ENCODE data around the gene GAS2L3.
"Not testable (repeated sequence)": the region's sequence is repeated elsewhere in the genome, so short reads cannot be mapped to it uniquely, and the experiment has no call there.

Gene GAS2L3

DNA sequence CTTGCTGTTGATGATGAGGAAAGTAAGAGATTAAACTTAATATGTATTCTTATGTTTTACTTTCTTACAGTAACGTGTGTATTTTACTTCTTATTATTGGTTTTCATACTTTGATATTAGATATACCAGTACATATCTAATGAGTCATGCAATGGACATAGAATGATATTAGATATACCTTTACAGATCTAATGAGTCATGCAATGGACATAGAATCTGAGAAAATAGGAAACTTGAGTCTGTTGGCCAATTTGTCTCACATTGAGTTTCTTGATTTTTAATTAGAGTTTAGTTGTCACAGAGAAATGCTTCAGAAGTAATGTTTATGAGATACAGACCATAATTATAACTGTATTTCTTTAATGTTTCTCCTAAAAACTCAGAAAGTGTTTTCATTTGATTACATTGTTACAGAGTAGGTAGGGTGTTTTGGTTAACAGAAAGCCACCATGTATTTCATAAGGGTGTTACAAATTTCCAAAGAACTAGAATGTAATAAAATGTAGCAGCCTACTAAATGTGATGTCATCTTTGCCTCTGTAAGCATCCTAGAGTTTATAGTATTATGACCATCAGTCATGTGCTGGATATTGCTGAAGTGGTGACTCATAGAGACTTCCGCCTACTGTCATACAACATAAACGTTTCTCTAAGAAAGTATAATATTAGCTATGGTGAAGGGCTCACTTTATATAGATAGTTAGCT is 3.0 kb downstream of the GAS2L3 start:
- no peak for FAIRE-seq

DNA sequence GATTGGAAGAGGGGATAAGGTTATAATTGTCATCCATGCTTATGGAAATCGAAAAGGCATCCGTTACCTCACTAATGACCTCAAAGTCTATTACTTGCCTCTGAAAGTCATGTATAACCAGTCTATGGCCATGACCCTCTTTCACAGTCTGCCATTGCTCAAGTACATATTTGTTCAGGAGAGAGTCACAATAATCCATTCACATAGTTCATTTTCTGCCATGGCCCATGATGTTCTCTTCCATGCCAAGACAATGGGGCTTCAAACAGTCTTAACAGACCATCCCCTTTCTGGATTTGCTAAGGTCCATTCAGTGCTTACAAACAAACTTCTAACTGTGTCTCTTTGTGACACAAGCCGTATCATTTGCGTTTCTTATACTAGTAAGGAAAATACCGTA is 5.4 kb downstream of the GAS2L3 start:
- FAIRE-seq = no peak

DNA sequence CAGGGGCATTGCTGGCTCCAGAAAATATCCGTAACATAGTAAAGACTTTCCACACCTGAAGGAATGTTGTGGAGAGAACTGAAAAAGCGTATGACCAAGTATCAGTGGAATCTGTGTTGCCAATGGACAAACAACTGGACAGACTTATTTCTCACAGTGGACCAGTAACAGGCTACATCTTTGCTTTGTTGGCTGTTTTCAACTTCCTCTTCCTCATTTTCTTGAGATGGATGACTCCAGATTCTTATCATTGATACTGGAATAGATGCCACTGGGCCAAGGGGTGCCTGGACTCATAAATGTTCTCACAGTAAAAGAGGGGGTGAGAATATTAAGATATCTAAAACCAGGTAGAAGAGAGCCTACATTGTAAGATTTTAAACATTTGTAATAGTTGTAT is 6.4 kb downstream of the GAS2L3 start:
- no peak for FAIRE-seq

DNA sequence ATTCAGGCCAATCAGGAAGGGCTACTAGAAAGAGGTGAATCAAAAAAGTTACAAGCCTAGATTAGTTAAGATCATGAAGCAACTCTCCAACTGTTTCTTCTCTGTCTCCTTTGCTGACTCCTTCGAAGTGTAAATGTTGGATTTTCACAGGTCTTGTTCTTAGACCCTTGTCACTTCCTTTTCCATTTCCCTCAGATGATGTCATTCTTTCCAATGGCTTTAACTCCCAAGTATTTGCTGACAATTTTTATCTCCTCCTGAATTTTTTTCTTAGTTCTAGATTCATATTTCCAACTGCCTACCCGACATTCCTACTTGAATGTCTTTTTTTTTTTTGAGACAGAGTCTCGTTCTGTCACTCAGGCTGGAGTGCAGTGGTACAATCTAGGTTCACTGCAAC is 10.8 kb downstream of the GAS2L3 start:
- FAIRE-seq = no peak

DNA sequence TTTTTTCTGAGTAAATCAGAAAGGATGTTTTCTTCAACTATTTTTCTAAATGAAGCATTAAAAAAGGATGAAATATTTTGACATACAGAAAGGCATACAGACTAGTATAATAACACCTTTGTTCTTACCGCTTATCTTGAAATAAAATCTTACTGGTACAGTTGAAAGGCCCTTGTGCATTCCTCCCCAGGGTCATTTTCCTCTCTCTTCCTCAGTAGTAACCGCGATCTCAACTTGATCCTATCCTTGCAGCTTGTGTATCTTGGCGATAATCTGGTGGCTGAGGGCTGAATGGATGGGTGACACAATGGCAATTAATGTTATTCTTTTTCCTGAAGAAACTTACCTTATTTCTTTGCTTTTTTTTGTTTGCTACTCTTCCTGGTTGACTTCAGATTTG is 18.5 kb downstream of the GAS2L3 start:
- FAIRE-seq = no peak

DNA sequence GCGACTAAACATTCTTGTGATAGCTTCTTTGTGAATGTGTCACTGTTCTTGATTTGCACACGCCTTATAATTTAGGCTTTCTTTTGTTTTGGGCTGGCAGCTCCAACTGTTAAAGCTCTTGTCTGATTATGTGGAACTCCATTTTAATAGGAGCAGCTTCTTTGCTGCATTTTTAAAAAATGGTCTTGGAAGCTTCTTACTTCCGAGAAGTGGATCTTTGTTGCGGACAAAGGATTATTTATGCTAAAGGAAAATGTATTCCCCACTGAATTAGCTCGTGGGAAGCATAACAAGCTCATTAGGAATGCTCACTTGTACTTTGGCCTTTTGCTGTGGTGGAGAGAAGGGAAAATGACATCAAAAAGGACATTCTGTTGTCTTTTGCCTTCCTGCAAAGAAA is 20.0 kb downstream of the GAS2L3 start:
- FAIRE-seq = no peak

DNA sequence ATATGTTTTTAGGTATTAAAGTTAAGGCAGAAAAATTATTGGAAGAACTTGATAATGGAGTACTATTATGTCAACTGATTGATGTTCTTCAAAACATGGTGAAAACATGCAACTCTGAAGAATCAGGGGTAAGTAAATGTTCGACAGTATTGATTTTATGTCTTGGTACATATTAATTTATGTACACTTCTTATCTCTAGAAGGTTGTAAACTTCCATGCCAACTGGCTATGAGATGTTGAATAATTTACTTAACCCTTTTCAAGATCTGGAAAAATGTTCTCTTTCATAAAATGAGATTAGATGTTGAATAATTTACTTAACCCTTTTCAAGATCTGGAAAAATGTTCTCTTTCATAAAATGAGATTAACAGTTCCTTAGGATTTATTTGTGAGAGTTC is 28.1 kb downstream of the GAS2L3 start:
- no peak for FAIRE-seq

DNA sequence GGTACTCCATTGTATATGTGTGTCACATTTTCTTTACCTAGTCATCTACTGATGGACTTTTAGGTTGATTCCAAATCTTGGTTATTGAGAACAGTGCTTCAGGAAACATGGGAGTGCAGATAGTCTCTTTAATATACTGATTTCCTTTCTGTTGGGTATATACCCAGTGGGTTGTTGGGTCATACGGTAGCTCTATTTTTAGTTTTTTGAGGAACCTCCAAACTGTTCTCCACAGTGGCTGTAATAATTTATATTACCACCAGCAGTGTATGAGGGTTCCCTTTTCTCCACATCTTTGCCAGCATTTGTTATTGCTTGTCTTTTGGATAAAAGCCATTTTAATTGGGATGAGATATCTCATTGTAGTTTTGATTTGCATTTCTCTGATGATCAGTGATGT is 29.5 kb downstream of the GAS2L3 start:
- not testable (repeated sequence) for FAIRE-seq

DNA sequence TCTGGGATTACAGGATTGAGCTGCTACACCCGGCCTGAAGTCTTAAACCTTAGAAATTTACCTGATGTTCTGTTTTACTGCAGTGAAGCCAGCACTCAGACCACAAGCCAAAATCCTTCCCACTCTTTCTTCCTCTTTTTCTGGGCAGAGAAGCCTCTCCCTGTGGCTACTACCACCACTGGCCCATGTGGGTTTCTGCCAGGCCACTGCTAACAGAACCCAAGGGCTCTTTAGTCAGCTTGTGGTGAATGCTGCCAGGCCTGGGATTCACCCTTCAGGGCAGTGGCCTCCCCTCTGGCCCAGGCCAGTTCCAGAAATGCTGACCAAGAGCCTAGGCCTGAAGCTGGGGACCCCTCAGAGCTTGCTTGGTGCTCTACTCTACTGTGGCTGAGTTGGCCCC is 35.3 kb downstream of the GAS2L3 start:
- no peak for FAIRE-seq

DNA sequence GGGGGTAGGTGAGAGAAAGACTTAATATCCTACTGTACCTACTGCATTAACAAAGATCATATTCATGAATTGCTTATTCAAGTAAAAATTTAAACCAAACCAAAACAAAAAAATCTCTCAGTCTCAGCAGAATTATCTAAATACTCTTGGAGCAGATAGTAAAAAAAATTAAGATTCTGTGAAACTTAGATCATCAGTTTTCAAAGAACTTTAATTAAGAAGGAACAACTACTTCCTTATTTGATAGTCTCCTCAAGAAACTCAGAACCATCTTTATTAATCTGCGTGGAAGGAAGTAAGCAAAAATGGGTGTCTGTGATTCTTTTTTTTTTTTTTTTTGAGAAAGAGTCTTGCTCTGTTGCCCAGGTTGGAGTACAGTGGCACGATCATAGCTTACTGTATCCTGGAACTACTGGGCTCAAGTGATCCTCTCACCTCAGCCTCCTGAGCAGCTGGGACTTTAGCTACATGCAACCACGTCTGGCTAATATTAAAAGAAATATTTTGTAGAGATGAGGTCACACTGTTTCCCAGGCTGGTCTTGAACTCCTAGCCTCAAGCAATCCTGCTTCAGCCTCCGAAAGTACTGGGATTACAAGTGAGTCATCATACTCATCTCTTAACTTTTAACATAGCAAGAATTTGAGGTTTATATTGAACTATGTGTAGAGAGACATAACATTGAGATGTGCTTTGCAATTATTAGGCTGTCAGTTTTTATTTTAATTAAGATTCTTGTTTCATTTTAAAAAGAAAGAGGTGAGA is 37.4 kb downstream of the GAS2L3 start:
- no peak for FAIRE-seq

DNA sequence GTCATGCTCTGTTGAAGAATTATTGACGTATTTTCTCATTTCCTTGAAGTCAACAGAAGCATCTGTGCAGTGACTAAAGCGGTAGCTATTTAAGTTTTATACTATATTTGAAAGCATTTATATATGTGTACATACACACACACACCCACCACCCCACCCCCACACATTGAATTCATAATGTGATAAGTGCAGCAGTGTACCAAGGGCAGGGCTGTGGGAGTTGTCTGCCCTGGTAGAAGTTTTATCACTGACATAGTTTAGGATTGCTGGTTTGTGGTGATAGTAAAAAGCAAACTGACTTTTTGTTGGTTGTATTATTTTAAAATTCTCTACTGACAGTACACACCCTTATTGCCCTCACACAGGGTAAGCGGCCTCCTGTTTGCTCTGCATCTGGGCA is 39.1 kb downstream of the GAS2L3 start:
- FAIRE-seq = no peak

DNA sequence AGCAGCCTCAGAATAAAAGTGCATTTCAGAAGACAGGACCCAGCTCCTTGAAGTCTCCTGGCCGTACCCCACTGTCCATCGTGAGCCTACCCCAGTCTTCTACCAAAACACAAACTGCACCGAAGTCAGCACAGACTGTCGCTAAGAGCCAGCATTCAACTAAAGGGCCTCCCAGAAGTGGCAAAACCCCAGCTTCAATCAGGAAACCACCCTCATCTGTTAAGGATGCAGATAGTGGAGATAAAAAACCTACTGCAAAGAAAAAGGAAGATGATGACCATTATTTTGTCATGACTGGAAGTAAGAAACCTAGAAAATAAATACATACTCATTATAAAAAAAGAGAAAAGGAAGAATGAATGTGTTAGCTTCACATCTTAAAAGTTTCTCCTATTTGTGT is 51.1 kb downstream of the GAS2L3 start:
- no peak for FAIRE-seq

DNA sequence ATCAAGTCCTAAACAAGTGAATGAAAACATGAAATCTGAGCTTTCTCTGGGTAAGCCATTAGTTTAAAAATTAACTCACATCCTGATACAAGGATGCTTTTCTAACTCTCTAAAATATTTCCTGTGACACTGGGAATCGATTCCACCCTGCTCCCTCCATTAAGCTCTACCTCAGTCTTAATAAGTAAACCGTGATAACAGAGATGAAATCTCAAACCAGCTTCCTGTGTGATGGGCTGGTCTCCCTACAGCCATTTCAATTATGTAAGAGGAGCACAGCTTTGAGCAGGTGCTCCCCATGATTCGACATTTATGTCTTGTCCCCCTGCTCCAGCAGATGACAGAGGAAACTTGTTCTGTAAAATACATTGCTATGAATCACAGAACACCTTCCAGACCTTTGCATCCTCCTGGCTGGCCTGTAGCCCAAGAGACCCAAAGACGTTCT is 59.0 kb downstream of the GAS2L3 start:
- FAIRE-seq = no peak

DNA sequence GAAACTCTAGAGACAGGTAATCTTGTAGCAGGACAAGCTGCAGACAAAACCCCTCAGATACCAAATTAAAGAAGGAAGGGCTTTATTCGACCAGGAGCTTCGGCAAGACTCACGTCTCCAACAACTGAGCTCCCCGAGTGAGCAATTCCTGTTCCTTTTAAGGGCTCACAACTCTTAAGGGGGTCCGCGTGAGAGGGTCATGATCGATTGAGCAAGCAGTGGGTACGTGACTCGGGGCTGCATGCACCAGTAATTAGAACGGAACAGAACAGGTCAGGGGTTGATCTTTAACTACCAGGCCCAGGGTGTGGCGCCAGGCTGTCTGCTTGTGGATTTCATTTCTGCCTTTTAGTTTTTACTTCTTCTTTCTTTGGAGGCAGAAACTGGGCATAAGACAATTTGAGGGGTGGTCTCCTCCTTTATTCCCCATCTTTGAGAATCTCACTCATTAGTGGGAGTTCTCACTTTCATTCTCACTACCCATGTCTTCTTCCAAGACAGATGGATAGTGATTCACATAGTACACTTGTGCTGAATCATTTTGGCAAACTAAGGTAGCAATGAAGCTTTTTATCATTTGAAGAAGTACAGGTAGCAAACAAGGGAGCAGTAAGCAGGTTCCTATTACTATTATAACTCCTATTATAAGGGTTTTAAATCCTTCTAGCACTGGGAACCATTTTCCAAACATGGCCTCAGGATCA is 59.8 kb downstream of the GAS2L3 start:
- FAIRE-seq = not testable (repeated sequence)

DNA sequence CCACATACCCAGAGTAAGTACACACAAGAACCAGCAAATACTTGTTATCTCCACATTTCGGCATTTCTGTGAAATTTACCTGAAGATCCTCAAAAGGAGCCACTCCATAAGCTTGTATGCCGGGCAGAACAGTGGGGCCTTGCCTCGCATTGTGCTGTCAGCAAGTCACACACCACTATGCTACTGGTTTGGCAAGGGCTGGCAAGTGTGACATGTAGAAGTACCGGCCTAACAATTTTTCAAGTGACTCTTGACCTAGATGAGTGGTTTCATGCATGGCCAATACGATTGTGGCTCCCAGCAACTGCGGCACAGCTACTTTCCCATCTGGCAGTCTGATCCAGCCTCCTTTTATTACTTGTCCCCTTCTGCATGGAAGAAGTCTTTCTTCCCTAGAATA is 69.8 kb downstream of the GAS2L3 start:
- no peak for FAIRE-seq

DNA sequence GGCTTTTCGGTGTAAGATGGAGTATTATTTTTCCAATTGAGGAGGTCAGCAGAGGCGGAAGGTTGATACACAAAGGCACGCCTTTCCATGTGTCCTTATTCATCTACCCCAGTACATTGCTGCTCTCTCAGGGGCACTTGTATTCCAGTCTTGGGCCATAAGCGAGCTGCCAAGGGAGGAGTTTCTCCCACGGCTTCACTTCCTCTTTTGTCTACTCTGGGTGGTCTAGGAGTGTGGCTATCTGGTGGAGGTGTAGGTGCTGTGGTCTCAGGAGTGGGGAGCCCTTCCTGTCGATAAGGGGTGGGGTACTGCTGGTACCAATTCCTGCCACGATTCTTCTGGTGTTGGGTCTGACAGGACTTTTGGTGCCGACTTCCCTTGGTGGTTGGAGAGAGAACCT is 73.4 kb downstream of the GAS2L3 start:
- no peak for FAIRE-seq

DNA sequence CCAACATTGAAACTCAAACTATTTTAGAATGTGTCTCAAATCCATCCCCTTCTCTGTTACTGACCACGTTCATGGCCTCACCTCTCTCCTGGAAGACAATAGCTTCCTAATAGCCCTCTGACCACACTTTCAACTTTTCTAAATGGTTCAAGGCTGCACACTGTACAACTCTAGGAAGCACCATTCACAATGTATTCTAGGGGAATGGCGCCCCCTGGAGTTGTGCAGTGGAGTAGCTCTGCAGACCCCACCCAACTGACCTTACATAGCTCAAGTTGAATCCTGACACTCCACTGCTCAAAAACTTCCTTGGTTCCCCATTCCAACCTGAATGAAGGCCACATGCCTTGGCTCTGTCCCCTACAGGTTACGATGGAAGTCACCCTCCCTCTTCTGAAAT is 77.6 kb downstream of the GAS2L3 start:
- FAIRE-seq = no peak

DNA sequence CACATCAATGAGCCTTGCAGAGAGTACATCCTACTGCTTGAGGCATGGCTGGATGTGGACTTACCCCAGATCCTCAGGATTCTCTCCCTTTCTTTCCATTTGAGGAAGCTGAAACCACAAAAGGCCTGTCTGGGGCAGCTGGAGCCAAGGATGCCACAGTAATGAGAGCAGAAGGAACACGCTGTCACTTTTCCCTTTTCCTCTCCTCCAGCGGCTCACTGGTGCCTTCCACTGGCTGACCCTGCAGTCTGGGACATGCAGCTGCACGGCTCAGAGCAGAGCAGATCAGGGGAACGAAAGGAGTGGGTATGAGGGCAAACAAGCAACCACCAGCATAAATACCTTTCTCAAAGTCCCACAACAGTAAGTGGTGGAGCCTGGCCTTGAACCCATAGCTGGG is 78.2 kb downstream of the GAS2L3 start:
- no peak for FAIRE-seq

DNA sequence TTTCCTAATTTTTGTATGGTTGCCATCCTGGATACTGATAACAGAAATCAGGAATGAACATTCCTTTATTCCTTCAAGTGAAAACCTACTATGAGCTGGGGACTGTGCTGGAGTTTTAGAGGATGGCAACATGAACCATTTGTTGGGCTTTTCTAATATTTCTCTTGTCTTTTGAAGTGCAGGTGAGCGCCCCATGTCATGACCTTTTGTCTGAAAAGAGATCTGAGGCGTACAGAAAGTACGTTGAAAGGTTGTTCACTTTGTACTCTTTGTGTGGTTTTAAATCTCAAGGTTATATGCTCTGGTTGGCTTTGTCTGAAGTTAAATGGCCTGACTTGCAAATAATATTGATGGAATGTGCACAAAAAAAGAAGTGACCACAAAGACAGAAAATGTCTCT is 79.0 kb downstream of the GAS2L3 start:
- no peak for FAIRE-seq

DNA sequence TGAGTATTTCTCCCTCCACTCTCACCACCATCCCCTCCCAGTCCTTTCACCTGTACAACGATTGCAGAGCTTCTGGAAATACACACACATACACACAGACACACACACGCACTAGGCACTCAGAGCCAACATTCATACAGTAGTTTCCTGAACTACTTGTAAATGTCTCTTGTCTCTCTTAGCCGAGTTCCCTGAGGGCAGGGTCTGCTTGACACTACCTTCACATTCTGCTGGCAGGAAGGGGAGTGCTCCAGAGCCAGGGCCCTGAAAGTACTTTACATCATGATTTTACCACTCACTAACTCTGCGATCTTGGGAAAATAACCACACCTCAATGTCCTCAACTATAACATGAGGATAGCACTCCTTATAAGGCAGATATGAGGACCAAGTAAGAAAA is 82.7 kb downstream of the GAS2L3 start:
- no peak for FAIRE-seq

DNA sequence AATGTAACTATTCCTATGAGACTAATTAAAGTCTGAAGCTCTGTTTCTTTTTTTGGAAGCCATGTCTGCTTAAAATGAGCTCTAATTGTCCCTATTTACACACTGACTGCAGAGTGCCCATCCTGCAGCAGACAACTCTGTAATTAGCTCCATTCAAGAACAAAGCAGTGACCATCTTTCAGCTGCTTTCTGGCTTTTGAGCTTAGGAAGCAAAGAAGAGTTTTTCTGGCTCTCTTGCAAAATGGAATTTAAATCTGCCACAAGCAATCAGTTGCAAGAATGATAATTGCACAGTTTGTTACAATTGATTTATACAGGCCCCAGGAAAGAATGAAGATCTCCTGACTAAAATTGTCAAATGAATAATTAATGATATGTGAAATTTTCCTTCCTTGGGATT is 83.4 kb downstream of the GAS2L3 start:
- FAIRE-seq = no peak

DNA sequence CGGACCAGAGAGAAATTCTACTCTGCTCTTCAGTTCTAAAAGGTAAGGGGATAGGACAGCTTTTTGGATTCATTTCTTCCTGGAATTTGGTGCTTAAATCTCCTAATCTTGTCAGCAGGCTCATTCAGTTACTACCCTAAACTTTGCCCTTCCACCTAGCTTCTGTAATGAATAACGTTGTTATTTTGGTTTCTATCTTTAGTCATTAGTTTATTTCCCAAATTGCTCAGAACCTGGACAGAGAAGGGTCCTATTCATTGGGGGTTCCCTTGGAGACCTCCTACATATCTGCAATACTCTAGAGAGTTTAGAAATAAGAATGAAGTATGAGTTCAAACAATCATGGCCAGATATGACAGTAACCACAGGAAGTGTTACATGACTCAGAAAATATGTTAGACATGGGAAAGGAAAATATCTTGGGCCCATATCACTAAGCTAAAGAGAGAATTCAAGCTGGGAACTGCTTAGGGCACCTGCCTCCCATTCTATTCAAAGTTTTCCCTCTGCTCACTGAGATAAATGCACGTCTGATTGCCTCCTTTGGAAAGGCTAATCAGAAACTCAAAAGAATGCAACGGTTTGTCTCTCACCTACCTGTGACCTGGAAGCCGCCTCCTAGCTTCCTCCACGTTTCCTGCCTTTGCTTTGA is 87.9 kb downstream of the GAS2L3 start:
- no peak for FAIRE-seq

DNA sequence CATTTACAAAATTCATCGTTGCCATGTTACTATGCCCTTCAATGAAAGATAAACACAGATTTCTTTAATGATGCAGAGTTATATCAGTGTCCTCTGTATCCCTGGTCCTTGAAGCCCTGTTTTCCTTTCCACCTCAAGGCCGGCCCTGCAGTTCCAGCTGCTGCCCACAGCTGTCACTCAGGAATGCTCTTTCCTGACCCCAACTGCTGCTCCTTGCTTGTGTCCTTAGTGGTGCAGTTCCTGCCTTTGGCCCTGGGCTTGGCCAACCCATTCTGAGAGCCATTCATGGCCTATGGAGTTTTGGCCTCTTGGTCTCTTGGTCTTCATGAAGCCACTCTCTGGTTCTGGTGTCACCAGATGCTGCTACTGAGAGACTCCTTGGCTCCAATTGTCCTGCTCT is 93.1 kb downstream of the GAS2L3 start:
- no peak for FAIRE-seq
